Measurements from ENCODE around the gene ARHGAP4.
A peak's percentile ranks its signal among the peaks of the same experiment; 100 is the strongest.

ARHGAP4 gene

GRCh38 chrX:153903238-153903980 lies 22.7 kb downstream of the ARHGAP4 start:
- WGBS, 2 experiments (ENCODE audit: insufficient coverage in 2 of 2) = 71% methylated on average over 2 of the region's 18 CpGs; no CpG with 5 or more reads in 1 of the 2 experiments
- Histone ChIP-seq H3K4me3 (ENCODE audit: extremely low read depth, insufficient read depth, low read length, poor library complexity, severe bottlenecking) (no peak overlapping the region), H3K9me3 (ENCODE audit: control insufficient read depth, low read length) (no peaks in the 10 kb centered on the region), H3K27ac (ENCODE audit: low read depth, low read length, severe bottlenecking) (no peak overlapping the region), H3K4me1 (ENCODE audit: control insufficient read depth, insufficient read depth, low read length, poor library complexity, severe bottlenecking) (peaks cover 16% of the 10 kb centered on the region), H3K36me3 (ENCODE audit: control insufficient read depth, insufficient read depth, low read length) (no peaks in the 10 kb centered on the region)

- Histone ChIP-seq H3K27ac (ENCODE audit: low read depth, low read length, severe bottlenecking) (no peak overlapping the region), H3K4me1 (ENCODE audit: control insufficient read depth, insufficient read depth, low read length, poor library complexity, severe bottlenecking) (peaks cover 16% of the 10 kb centered on the region), H3K4me3 (ENCODE audit: extremely low read depth, insufficient read depth, low read length, poor library complexity, severe bottlenecking) (no peak overlapping the region), H3K36me3 (ENCODE audit: control insufficient read depth, insufficient read depth, low read length) (no peaks in the 10 kb centered on the region), H3K9me3 (ENCODE audit: control insufficient read depth, low read length) (no peaks in the 10 kb centered on the region)
- WGBS, 2 experiments (ENCODE audit: insufficient coverage in 2 of 2) = 94% methylated on average over 5 of the region's 10 CpGs; no CpG with 5 or more reads in 1 of the 2 experiments
These were observed 23.7 kb downstream of the ARHGAP4 start for GRCh38 chrX:153902385-153902784.

GRCh38 chrX:153901753-153902140 lies 24.3 kb downstream of the ARHGAP4 start:
- Histone ChIP-seq H3K4me1 (ENCODE audit: control insufficient read depth, insufficient read depth, low read length, poor library complexity, severe bottlenecking) (peaks cover 16% of the 10 kb centered on the region), H3K9me3 (ENCODE audit: control insufficient read depth, low read length) (no peaks in the 10 kb centered on the region), H3K4me3 (ENCODE audit: extremely low read depth, insufficient read depth, low read length, poor library complexity, severe bottlenecking) (no peak overlapping the region), H3K36me3 (ENCODE audit: control insufficient read depth, insufficient read depth, low read length) (no peaks in the 10 kb centered on the region), H3K27ac (ENCODE audit: low read depth, low read length, severe bottlenecking) (no peak overlapping the region)
- WGBS, 2 experiments (ENCODE audit: insufficient coverage in 2 of 2) = 61 to 77% methylated on average over 3 to 8 of the region's 8 CpGs

- H3K9me3 ChIP-seq (ENCODE audit: control insufficient read depth, low read length) = no peaks in the 10 kb centered on the region
These were observed 25.0 kb downstream of the ARHGAP4 start for GRCh38 chrX:153900831-153901752.

GRCh38 chrX:153897899-153898298 lies 28.2 kb downstream of the ARHGAP4 start:
- Histone ChIP-seq H3K4me1 (ENCODE audit: control insufficient read depth, insufficient read depth, low read length, poor library complexity, severe bottlenecking) (peaks cover 9% of the 10 kb centered on the region), H3K9me3 (ENCODE audit: control insufficient read depth, low read length) (no peaks in the 10 kb centered on the region), H3K27ac (ENCODE audit: low read depth, low read length, severe bottlenecking) (no peak overlapping the region), H3K4me3 (ENCODE audit: extremely low read depth, insufficient read depth, low read length, poor library complexity, severe bottlenecking) (no peak overlapping the region), H3K36me3 (ENCODE audit: control insufficient read depth, insufficient read depth, low read length) (no peaks in the 10 kb centered on the region)

More at GRCh38 chrX:153900831-153901752, 25.0 kb downstream of the ARHGAP4 start:
- WGBS, 2 experiments (ENCODE audit: insufficient coverage in 2 of 2) = 56 to 70% methylated on average over 9 to 10 of the region's 26 CpGs
- peaks cover 16% of the 10 kb centered on the region for H3K4me1 ChIP-seq (ENCODE audit: control insufficient read depth, insufficient read depth, low read length, poor library complexity, severe bottlenecking)
- H3K4me3 ChIP-seq (ENCODE audit: extremely low read depth, insufficient read depth, low read length, poor library complexity, severe bottlenecking) = no peak overlapping the region
- H3K27ac ChIP-seq (ENCODE audit: low read depth, low read length, severe bottlenecking) = no peak overlapping the region
- H3K36me3 ChIP-seq (ENCODE audit: control insufficient read depth, insufficient read depth, low read length) = no peaks in the 10 kb centered on the region

- 100% methylated on average over 1 of the region's 6 CpGs; no CpG with 5 or more reads in 1 of the 2 experiments for WGBS, 2 experiments (ENCODE audit: insufficient coverage in 2 of 2)
- Histone ChIP-seq H3K27ac (ENCODE audit: low read depth, low read length, severe bottlenecking) (no peak overlapping the region), H3K4me1 (ENCODE audit: control insufficient read depth, insufficient read depth, low read length, poor library complexity, severe bottlenecking) (peaks cover 8% of the 10 kb centered on the region), H3K4me3 (ENCODE audit: extremely low read depth, insufficient read depth, low read length, poor library complexity, severe bottlenecking) (no peak overlapping the region), H3K36me3 (ENCODE audit: control insufficient read depth, insufficient read depth, low read length) (no peaks in the 10 kb centered on the region), H3K9me3 (ENCODE audit: control insufficient read depth, low read length) (no peaks in the 10 kb centered on the region)
These were observed 36.9 kb downstream of the ARHGAP4 start for GRCh38 chrX:153889123-153889522.

GRCh38 chrX:153888344-153888743 lies 37.7 kb downstream of the ARHGAP4 start:
- WGBS, 2 experiments (ENCODE audit: insufficient coverage in 2 of 2) = 60 to 80% methylated on average over 1 of the region's 6 CpGs
- Histone ChIP-seq H3K9me3 (ENCODE audit: control insufficient read depth, low read length) (no peaks in the 10 kb centered on the region), H3K27ac (ENCODE audit: low read depth, low read length, severe bottlenecking) (no peak overlapping the region), H3K36me3 (ENCODE audit: control insufficient read depth, insufficient read depth, low read length) (no peaks in the 10 kb centered on the region), H3K4me3 (ENCODE audit: extremely low read depth, insufficient read depth, low read length, poor library complexity, severe bottlenecking) (no peak overlapping the region), H3K4me1 (ENCODE audit: control insufficient read depth, insufficient read depth, low read length, poor library complexity, severe bottlenecking) (peaks cover 15% of the 10 kb centered on the region)

GRCh38 chrX:153887385-153887784 lies 38.7 kb downstream of the ARHGAP4 start:
- Histone ChIP-seq H3K4me3 (ENCODE audit: extremely low read depth, insufficient read depth, low read length, poor library complexity, severe bottlenecking) (no peak overlapping the region), H3K27ac (ENCODE audit: low read depth, low read length, severe bottlenecking) (peak overlapping the region; percentile 57), H3K36me3 (ENCODE audit: control insufficient read depth, insufficient read depth, low read length) (no peaks in the 10 kb centered on the region), H3K4me1 (ENCODE audit: control insufficient read depth, insufficient read depth, low read length, poor library complexity, severe bottlenecking) (peaks cover 22% of the 10 kb centered on the region), H3K9me3 (ENCODE audit: control insufficient read depth, low read length) (no peaks in the 10 kb centered on the region)
- WGBS, 2 experiments (ENCODE audit: insufficient coverage in 2 of 2) = 83 to 85% methylated on average over 2 to 5 of the region's 8 CpGs

- WGBS, 2 experiments (ENCODE audit: insufficient coverage in 2 of 2) = 19 to 20% methylated on average over 4 of the region's 13 CpGs
- H3K4me1 ChIP-seq (ENCODE audit: control insufficient read depth, insufficient read depth, low read length, poor library complexity, severe bottlenecking) = peaks cover 26% of the 10 kb centered on the region
- H3K4me3 ChIP-seq (ENCODE audit: extremely low read depth, insufficient read depth, low read length, poor library complexity, severe bottlenecking) = no peak overlapping the region
- H3K9me3 ChIP-seq (ENCODE audit: control insufficient read depth, low read length) = no peaks in the 10 kb centered on the region
- H3K27ac ChIP-seq (ENCODE audit: low read depth, low read length, severe bottlenecking) = peak overlapping the region; percentile 57
- no peaks in the 10 kb centered on the region for H3K36me3 ChIP-seq (ENCODE audit: control insufficient read depth, insufficient read depth, low read length)
These were observed 39.1 kb downstream of the ARHGAP4 start for GRCh38 chrX:153886915-153887314.

GRCh38 chrX:153885968-153886903 lies 39.8 kb downstream of the ARHGAP4 start, which contains the start of gene L1CAM:
TSS of gene L1CAM (minus strand) at chrX:153886173. CDS start at chrX:153875836, 10,337 bp downstream.
- 0% methylated on average over 3 to 19 of the region's 94 CpGs for WGBS, 2 experiments (ENCODE audit: insufficient coverage in 2 of 2)
- no peaks in the 10 kb centered on the region for H3K36me3 ChIP-seq (ENCODE audit: control insufficient read depth, insufficient read depth, low read length)
- no peaks in the 10 kb centered on the region for H3K9me3 ChIP-seq (ENCODE audit: control insufficient read depth, low read length)
- H3K4me1 ChIP-seq (ENCODE audit: control insufficient read depth, insufficient read depth, low read length, poor library complexity, severe bottlenecking) = peaks cover 27% of the 10 kb centered on the region
- H3K4me3 ChIP-seq (ENCODE audit: extremely low read depth, insufficient read depth, low read length, poor library complexity, severe bottlenecking) = peak within 1 kb of the TSS; percentile 43
- H3K27ac ChIP-seq (ENCODE audit: low read depth, low read length, severe bottlenecking) = peak within 1 kb of the TSS; percentile 23
